GOT3 (cell line): ENCODE results near the gene BEND6.

Source experiments
- DNase-seq: peaks from one replicate; lab custom pipeline; 2025; ENCODE audit warnings: mixed read lengths; lab: John Stamatoyannopoulos, UW

Gene BEND6

GRCh38 chr6:56954403-56955170, at the start of gene BEND6:
TSS of gene BEND6 (plus strand) at chr6:56955107. CDS start at chr6:56981811, 26,704 bp downstream.
- DNase-seq, result peak; percentile 70

DNA sequence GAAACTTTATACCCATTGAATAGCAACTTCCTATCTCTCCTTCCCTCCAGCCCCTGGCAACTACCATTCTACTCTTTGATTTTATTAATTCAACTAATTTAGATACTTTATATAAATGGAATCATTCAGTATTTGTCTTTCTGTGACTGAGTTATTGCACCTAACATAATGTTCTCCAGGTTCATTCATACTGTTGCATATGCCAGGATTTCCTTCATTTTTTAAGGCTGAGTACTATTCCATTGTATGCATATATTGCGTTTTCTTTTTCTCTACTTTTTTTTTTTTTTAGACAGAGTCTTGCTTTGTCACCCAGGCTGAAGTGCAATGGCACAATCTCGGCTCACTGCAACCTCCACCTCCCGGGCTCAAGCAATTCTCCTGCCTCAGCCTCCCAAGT, 49.5 kb upstream of the BEND6 start:
- no peak for DNase-seq

DNA sequence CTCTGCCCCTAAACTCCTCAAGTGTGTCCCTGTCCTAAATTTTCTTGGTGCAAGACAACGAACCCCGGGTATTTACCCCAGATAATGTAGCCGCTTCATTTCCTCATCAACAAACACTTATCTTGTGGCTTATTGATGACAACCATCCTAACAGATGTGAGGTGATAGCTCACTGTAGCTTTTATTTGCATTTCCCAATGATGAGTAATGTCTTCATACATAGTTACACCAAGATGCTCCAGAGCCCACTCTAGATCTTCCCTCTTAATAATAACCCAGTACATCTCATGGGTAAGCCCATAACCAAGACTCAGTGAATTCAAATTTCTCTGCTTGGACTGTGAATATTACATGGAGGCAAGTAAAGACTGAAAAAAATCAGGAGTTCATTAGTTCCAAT, 48.2 kb upstream of the BEND6 start:
- no peak for DNase-seq

- no peak for DNase-seq
Measured at GRCh38 chr6:56909115-56909907, 45.6 kb upstream of the BEND6 start.

- no peak for DNase-seq
Measured at GRCh38 chr6:56911847-56912246, 43.1 kb upstream of the BEND6 start.

DNA sequence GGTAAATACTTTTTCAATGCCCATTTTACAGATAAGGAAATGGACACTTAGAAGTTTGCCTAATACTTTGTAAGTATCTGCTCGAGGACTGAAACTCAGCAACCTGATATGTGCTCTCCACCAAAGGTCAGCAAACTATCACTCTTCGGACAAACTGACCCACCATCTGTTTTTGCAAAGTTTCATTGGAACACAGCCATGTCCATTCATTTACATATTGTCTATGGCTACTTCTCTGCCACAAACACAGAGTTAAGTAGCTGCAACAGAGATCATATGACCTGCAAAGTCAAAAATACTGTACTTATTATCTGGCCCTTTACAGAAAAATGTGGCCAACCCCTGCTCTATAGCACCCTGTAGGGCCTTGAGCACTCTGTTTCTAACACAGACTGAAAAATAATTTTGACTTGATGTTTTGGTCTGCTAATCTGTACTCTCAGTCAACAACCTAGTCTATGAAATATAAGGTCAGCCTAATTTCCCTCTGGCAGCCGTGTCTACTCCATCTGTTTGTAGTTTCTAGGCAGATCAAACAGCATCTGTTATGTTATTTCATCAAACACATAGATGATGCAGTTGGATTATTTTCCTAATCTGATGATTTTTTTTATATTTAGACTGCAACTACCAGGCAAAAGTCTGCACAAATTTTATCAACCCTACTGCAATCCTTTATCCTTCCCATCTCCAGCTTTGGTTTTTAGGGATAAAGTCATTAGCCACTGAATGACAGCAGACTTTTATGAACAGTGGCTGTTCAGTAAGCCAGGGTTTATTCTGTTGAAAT, 41.4 kb upstream of the BEND6 start:
- no peak for DNase-seq

GRCh38 chr6:56914798-56915658, 39.9 kb upstream of the BEND6 start:
- DNase-seq, result no peak

GRCh38 chr6:56915832-56916231, 39.1 kb upstream of the BEND6 start:
- no peak for DNase-seq

DNA sequence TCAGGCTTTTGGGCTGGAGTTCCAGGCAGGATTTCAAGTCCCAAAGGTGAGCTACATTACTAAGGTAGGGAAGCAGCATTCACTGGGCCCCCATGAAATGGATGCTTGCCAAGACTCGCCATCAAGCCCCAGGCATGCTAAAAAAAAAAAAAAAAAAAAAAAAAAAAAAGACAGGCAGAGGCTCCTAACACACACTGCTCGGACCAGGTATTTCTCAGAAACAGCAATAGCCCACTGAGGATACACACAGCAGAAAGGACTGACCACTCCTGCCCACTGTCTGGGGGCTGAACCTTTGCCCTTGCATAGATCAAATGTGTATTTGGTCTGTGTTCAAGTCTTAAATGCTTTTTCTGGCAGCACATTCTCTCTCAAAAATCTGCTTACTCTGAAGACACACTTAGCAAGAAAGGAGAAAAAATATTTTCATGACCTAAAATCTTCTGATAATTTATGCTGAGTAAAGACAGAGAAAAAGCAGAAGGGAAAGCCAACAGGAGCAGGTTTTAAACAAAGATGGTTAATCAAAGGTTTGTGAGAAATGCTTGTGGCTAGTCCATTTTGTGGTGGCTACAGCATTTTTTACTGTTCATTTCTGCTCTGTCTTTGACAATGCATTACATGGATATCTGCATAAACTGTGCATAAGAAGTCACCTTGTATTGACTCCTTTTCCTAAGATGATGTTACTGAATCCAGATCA, 37.9 kb upstream of the BEND6 start:
- DNase-seq, result no peak

DNA sequence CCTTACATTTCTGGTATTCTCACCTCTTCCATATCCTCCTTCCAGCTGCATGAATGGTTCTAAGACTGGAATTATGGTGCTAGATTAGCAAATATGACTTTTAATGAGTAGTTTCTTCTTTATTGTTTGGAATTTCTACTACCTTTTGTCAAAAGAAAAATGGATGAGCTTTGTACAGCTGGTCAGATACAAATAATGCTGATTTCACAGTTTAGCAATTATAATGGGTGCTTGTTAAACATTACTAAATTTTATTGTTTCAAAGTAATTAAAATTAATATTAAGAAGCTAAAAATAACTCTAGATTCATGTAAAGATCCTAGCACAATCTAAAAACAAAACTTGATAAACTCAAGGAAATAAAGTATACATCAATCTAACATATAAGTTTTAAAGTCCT, 32.3 kb upstream of the BEND6 start:
- DNase-seq, result no peak

- no peak for DNase-seq
Measured at GRCh38 chr6:56923565-56923964, 31.3 kb upstream of the BEND6 start.

DNA sequence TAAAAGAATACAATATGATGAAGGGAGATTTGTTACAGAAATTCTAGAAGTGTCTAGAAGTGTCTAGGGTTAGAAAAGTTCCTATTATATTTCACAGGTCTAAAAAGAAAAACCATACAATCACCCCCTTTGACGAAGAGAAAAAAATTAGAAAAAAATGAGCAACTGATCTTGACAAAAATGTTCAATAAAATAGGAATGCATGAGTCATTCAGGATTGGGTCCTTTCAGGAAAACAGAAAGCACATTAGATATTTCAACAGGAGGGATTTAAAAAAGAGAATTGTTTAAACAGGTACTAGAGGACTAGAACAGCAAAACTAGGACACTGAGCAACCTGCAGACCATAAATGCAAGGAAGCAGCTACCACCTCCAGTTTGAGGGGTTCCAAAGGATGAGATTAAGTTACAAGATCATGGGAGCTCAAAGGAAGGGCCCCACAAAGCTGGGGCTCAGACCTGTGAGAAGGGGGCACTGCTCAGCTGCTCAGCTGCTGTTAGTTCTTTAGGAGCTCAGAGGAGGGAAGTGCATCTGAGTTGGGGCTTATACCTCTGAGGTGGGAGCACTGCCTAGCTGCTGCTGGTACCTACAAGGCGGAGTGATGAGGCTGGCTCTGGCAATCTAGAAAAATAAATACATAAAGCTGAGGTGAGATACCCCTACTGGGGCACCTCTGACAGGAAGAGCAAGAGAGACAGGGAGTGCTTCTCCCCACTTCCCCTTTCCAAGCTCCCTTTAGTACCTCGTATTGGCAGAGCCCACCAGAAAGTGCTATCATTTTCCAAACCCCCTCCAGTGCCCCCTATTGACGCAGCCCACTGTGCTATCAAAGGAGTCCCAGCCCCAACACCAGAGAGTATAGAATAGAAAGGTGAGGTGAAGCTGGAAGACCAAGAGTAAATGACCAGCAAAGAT, 27.1 kb upstream of the BEND6 start:
- DNase-seq, result no peak

- no peak for DNase-seq
Measured at GRCh38 chr6:56930846-56931245, 24.1 kb upstream of the BEND6 start.

- no peak for DNase-seq
Measured at GRCh38 chr6:56932910-56933477, 21.9 kb upstream of the BEND6 start.

- no peak for DNase-seq
Measured at GRCh38 chr6:56933650-56934049, 21.3 kb upstream of the BEND6 start.

DNA sequence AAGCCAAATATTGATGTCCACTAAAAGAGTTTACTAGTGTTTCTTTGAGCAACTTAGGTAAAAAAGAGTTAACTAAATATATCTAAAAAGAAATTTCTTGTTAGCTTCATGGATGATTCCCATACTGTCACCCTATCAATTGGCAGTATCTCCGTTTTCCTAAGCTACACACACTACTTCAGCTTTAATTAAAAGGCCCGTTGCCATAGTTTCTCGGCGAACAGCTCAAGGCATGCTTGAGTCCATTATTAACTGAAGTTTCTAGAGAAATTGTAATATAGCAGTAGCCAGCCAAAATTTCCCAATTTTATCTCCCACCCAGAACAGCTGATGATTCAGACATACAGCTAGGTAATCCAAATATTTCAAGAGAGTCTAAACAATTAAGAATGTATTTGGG, 20.0 kb upstream of the BEND6 start:
- no peak for DNase-seq

- no peak for DNase-seq
Measured at GRCh38 chr6:56936466-56936865, 18.4 kb upstream of the BEND6 start.

DNA sequence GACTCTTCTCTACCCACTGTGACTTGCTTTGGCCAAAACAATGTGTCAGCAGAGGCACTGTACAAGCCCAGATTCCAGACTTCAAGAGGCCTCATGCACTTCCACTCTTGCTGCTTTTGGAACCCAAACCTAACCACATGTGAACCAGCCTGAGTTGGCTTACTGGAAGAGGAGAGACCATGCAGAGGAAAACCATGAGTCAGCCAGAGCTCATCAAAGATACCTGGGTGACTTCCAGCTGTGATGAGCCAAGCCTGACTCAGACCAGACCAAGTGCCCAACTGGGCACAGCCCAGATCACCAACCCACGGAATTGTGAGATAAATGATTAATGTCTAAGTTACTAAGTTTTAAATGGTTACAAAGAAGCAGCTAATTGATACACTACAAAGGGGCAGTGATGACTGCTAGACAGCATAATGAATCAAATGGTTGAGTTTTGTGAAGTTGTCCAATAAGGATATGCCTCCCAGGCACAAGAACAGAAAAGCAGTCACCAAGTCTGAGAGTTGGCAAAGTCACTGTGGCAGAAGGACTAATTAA, 16.2 kb upstream of the BEND6 start:
- DNase-seq, result peak; percentile 52

GRCh38 chr6:56940463-56940862, 14.4 kb upstream of the BEND6 start:
- DNase-seq, result no peak
